HG03442 (cell line): ENCODE results near the gene DSP.

ENCODE experiments used
- ATAC-seq: cut with Tn5 transposase; IDR thresholded peaks from one replicate; pipeline ENCODE4 v1.9.1; 2021; ENCODE audit warnings: mild to moderate bottlenecking, moderate library complexity; ENCODE audit not compliant: unreplicated experiment

Gene DSP

GRCh38 chr6:7590918-7591302, 49.4 kb downstream of the DSP start:
- no peak for ATAC-seq

- no peak for ATAC-seq
These were observed 50.3 kb downstream of the DSP start for GRCh38 chr6:7591770-7592169.

- no peak for ATAC-seq
These were observed 51.8 kb downstream of the DSP start for GRCh38 chr6:7593229-7593628.

- ATAC-seq: no peak
These were observed 53.2 kb downstream of the DSP start for GRCh38 chr6:7594579-7595125.

GRCh38 chr6:7604003-7604402, 62.5 kb downstream of the DSP start:
- no peak for ATAC-seq

- ATAC-seq: peak; percentile 81
These were observed 63.0 kb downstream of the DSP start for GRCh38 chr6:7604506-7604905.

- ATAC-seq: no peak
These were observed 74.3 kb downstream of the DSP start for GRCh38 chr6:7615611-7616383.

- peak; percentile 86 for ATAC-seq
These were observed 76.6 kb downstream of the DSP start for GRCh38 chr6:7617801-7618764.

GRCh38 chr6:7621761-7622160, 80.3 kb downstream of the DSP start:
- ATAC-seq: no peak

- ATAC-seq: no peak
These were observed 83.6 kb downstream of the DSP start for GRCh38 chr6:7624796-7625710.

GRCh38 chr6:7628479-7628878, 87.0 kb downstream of the DSP start:
- ATAC-seq: no peak

- ATAC-seq: no peak
These were observed 87.4 kb downstream of the DSP start for GRCh38 chr6:7628909-7629308.

- no peak for ATAC-seq
These were observed 87.8 kb downstream of the DSP start for GRCh38 chr6:7629321-7629720.

GRCh38 chr6:7630792-7631191, 89.3 kb downstream of the DSP start:
- ATAC-seq: no peak

- ATAC-seq: no peak
These were observed 90.0 kb downstream of the DSP start for GRCh38 chr6:7631466-7631865.

- no peak for ATAC-seq
These were observed 91.2 kb downstream of the DSP start for GRCh38 chr6:7632501-7633290.

- ATAC-seq: no peak
These were observed 91.9 kb downstream of the DSP start for GRCh38 chr6:7633361-7633760.

- ATAC-seq: no peak
These were observed 94.7 kb downstream of the DSP start for GRCh38 chr6:7636151-7636550.
